IMR-90 (cell line): Measurements from ENCODE around the gene NKX2-3.

Experiments used
- BHLHE40 ChIP-seq: fragments of 150-350 bp; IDR thresholded peaks from 2 replicates; pipeline ENCODE4 v1.6.1; 2016; ENCODE audit warnings: mild to moderate bottlenecking, low read depth, low read length
- MAZ ChIP-seq: IDR thresholded peaks from 2 replicates; pipeline ENCODE4 v1.6.1; 2012; ENCODE audit warnings: low read depth, mild to moderate bottlenecking, low read length, improper control_type of control experiment, moderate library complexity, borderline replicate concordance
- NFE2L2 ChIP-seq: fragments of 150-350 bp; IDR thresholded peaks from 2 replicates; pipeline ENCODE4 v1.6.1; 2016; ENCODE audit warnings: low read depth, mild to moderate bottlenecking, low read length
- POLR2A ChIP-seq: IDR thresholded peaks from 2 replicates; pipeline ENCODE4 v1.6.1; 2012; ENCODE audit warnings: mild to moderate bottlenecking, low read depth, low read length
- RAD21 ChIP-seq: IDR thresholded peaks from 2 replicates; pipeline ENCODE4 v1.6.1; 2012; ENCODE audit warnings: low read length, improper control_type of control experiment
- RFX5 ChIP-seq: IDR thresholded peaks from 2 replicates; pipeline ENCODE4 v1.8.0; 2012; ENCODE audit warnings: low read depth, mild to moderate bottlenecking, low read length, moderate library complexity
- SMC3 ChIP-seq: fragments of 150-350 bp; IDR thresholded peaks from 2 replicates; pipeline ENCODE4 v1.6.1; 2016; ENCODE audit warnings: low read depth, mild to moderate bottlenecking, antibody characterized with exemption, low read length, moderate library complexity
- TF ChIP-seq, protein P1 (sequence below): conservative IDR thresholded peaks from 2 replicates; pipeline ENCODE4 v1.5.1; 2012; ENCODE audit warnings: mild to moderate bottlenecking, low read depth, low read length, improper control_type of control experiment
- TF ChIP-seq, protein P2 (sequence below): fragments of 150-350 bp; IDR thresholded peaks from 2 replicates; pipeline ENCODE4 v1.6.1; 2017; ENCODE audit warnings: mild to moderate bottlenecking, antibody characterized with exemption, low read length, low read depth

DNA sequence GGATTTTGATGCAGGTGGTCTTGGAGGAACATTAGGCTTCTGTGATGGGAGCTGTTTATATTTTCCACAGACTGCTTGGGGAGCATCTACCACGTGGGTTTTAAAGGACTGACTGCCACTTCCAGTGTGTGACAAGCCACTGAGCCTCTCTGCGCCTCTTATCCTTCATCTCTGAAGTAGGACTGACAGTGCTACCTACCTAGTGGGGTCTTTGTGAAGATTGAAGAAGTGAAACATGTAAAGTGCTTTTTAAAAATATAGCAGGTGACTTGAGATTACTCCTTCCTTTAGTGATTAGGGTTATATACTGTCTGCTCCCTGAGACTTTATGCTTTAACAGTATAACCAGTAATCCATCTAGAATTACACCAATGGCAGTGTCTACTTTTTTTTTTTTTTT is 29.9 kb downstream of the NKX2-3 start:
- TF ChIP-seq, protein P1, sequence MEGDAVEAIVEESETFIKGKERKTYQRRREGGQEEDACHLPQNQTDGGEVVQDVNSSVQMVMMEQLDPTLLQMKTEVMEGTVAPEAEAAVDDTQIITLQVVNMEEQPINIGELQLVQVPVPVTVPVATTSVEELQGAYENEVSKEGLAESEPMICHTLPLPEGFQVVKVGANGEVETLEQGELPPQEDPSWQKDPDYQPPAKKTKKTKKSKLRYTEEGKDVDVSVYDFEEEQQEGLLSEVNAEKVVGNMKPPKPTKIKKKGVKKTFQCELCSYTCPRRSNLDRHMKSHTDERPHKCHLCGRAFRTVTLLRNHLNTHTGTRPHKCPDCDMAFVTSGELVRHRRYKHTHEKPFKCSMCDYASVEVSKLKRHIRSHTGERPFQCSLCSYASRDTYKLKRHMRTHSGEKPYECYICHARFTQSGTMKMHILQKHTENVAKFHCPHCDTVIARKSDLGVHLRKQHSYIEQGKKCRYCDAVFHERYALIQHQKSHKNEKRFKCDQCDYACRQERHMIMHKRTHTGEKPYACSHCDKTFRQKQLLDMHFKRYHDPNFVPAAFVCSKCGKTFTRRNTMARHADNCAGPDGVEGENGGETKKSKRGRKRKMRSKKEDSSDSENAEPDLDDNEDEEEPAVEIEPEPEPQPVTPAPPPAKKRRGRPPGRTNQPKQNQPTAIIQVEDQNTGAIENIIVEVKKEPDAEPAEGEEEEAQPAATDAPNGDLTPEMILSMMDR = no peak
- TF ChIP-seq RAD21 (no peak), POLR2A (no peak), SMC3 (no peak), MAZ (no peak), RFX5 (no peak), BHLHE40 (no peak), NFE2L2 (no peak)
- TF ChIP-seq, protein P2, sequence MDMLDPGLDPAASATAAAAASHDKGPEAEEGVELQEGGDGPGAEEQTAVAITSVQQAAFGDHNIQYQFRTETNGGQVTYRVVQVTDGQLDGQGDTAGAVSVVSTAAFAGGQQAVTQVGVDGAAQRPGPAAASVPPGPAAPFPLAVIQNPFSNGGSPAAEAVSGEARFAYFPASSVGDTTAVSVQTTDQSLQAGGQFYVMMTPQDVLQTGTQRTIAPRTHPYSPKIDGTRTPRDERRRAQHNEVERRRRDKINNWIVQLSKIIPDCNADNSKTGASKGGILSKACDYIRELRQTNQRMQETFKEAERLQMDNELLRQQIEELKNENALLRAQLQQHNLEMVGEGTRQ = no peak
